SK-N-SH (cell line): ENCODE data around the gene MGAT4B.

ENCODE experiments used
- EZH2phosphoT487 ChIP-seq: fragments of 200-600 bp; sonication (generic); IDR thresholded peaks from 2 replicates; pipeline ENCODE4 v1.6.1; 2017; ENCODE audit warnings: low read depth, mixed run types, mild to moderate bottlenecking, antibody characterized with exemption, moderate library complexity, borderline replicate concordance
- NRF1 ChIP-seq: IDR thresholded peaks from 2 replicates; pipeline ENCODE4 v1.6.1; 2012; ENCODE audit warnings: low read depth, mild to moderate bottlenecking, low read length

- no peak for TF ChIP-seq EZH2phosphoT487
- no peak for TF ChIP-seq NRF1
Observed at GRCh38 chr5:179821298-179822058, 14.8 kb upstream of the MGAT4B start.
